ENCODE measurements around the gene TRIM7.

The TRIM7 gene

GRCh38 chr5:181191526-181192336, 13.3 kb downstream of the TRIM7 start:
- peak; percentile 72 for TF ChIP-seq POLR2A (IDR thresholded peaks at IDR 0.05; ENCODE audit: extremely low read depth, insufficient read length)
- TF ChIP-seq, protein P1, sequence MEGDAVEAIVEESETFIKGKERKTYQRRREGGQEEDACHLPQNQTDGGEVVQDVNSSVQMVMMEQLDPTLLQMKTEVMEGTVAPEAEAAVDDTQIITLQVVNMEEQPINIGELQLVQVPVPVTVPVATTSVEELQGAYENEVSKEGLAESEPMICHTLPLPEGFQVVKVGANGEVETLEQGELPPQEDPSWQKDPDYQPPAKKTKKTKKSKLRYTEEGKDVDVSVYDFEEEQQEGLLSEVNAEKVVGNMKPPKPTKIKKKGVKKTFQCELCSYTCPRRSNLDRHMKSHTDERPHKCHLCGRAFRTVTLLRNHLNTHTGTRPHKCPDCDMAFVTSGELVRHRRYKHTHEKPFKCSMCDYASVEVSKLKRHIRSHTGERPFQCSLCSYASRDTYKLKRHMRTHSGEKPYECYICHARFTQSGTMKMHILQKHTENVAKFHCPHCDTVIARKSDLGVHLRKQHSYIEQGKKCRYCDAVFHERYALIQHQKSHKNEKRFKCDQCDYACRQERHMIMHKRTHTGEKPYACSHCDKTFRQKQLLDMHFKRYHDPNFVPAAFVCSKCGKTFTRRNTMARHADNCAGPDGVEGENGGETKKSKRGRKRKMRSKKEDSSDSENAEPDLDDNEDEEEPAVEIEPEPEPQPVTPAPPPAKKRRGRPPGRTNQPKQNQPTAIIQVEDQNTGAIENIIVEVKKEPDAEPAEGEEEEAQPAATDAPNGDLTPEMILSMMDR (IDR thresholded peaks at IDR 0.05; ENCODE audit: low read depth, low read length): no peak
- peak; percentile 64 for TF ChIP-seq MYC (IDR thresholded peaks at IDR 0.05; ENCODE audit: low read depth, low read length)
- peak; percentile 42 for TF ChIP-seq MAX (IDR thresholded peaks at IDR 0.05; ENCODE audit: low read depth, low read length)
- H3K4me3 ChIP-seq (ENCODE audit: low read depth, low read length): peak overlapping the region; percentile 76
- peak; percentile 95 for DNase-seq (ENCODE audit: low read depth)

GRCh38 chr5:181190711-181191525, 14.1 kb downstream of the TRIM7 start:
- TF ChIP-seq MYC (IDR thresholded peaks at IDR 0.05; ENCODE audit: low read depth, low read length): no peak; the same call in 1 of the 2 replicates
- TF ChIP-seq MAX (IDR thresholded peaks at IDR 0.05; ENCODE audit: low read depth, low read length): peak; percentile 35; the same call in 1 of the 2 replicates
- TF ChIP-seq, protein P1 (IDR thresholded peaks at IDR 0.05; ENCODE audit: low read depth, low read length): no peak
- TF ChIP-seq POLR2A (IDR thresholded peaks at IDR 0.05; ENCODE audit: extremely low read depth, insufficient read length): no peak
- peak overlapping the region; percentile 76 for H3K4me3 ChIP-seq (ENCODE audit: low read depth, low read length)
- DNase-seq (ENCODE audit: low read depth): peak; percentile 69

DNA sequence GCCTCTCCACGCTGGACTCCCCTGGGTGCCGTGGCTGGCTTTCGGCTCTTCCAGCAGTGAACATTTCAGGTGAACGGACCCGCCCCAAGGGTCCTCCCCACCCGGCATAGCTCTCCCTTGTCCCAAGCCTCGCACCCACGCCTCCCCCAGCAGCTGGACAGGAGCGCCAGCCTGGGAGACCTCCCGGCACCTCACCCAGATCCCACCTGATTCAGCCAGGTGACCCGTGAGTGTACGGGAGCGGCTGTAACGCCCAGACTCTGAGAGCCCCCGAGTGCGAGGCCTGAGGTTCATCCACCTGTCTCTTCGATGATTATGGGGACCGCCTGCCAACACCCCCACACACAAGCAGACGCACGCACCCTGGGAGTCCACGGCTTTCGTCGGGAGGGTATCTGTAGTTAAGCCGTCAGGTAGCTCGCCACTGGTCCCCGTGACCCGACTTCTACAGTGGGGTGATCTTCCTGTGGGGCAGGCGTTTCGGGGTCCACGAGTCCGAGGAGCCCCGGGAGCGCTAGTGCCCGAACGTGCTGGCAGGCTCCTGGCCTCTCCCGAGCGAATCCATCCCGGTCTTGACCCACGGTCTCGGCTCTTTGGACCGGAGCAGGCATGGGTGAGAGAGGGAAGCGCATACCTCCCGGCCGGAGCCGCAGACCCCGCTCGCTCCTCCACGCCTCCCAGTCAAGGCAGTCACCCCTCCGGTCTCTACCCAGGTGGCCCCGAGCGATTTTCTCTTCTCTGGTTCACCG, 14.9 kb downstream of the TRIM7 start:
- DNase-seq (ENCODE audit: low read depth): no peak
- H3K4me3 ChIP-seq (ENCODE audit: low read depth, low read length): peak overlapping the region; percentile 76
- no peak for TF ChIP-seq MAX (IDR thresholded peaks at IDR 0.05; ENCODE audit: low read depth, low read length)
- TF ChIP-seq, protein P1 (IDR thresholded peaks at IDR 0.05; ENCODE audit: low read depth, low read length): no peak
- TF ChIP-seq MYC (IDR thresholded peaks at IDR 0.05; ENCODE audit: low read depth, low read length): no peak
- TF ChIP-seq POLR2A (IDR thresholded peaks at IDR 0.05; ENCODE audit: extremely low read depth, insufficient read length): no peak

DNA sequence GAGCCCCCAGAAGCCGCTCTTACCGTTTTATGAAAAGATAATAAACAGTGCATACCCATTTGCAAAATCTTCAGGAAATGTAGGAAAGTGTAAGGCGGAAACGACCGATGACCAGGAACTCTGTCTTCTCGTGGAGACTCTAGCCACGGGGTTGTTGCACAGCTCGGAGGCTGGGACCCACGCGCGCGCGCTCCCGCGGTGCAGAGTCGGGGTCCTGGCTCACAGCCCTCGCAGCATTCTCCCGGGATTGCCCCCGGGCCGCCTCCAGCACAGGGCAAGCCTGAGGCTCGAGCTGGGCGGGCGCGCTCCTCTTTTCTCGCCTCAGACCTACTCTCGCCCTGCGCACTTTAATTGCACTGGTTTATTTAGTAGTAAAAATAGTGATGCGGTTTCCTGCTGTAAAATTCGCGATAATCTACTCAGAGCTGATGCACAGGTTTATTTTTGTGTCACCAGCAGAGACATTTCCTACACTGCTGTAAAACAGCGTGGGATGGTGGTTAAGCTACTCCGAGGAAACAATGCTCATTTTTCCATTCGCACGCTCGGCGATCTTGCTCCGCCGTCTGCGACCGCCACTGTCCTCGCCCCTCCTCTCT, 15.5 kb downstream of the TRIM7 start:
- TF ChIP-seq POLR2A (IDR thresholded peaks at IDR 0.05; ENCODE audit: extremely low read depth, insufficient read length) (no peak), MYC (IDR thresholded peaks at IDR 0.05; ENCODE audit: low read depth, low read length) (no peak), MAX (IDR thresholded peaks at IDR 0.05; ENCODE audit: low read depth, low read length) (no peak)
- TF ChIP-seq, protein P1 (IDR thresholded peaks at IDR 0.05; ENCODE audit: low read depth, low read length): no peak
- peak overlapping the region; percentile 76 for H3K4me3 ChIP-seq (ENCODE audit: low read depth, low read length)
- peak; percentile 56 for DNase-seq (ENCODE audit: low read depth)

All from NB4 (cell line).